8988T (cell line): ENCODE results near the gene TCF15.

Experiments
- DNase-seq: peaks from one replicate; pipeline ENCODE4 v3.0.0; 2011

TCF15 gene

GRCh38 chr20:576156-576555, 34.0 kb downstream of the TCF15 start:
- no peak for DNase-seq

GRCh38 chr20:575230-575629, 34.9 kb downstream of the TCF15 start:
- no peak for DNase-seq

- DNase-seq = no peak
Observed at GRCh38 chr20:574297-574942, 35.7 kb downstream of the TCF15 start.

GRCh38 chr20:573414-574296, 36.5 kb downstream of the TCF15 start:
- no peak for DNase-seq

GRCh38 chr20:572727-573126, 37.4 kb downstream of the TCF15 start:
- DNase-seq = no peak

- no peak for DNase-seq
Observed at GRCh38 chr20:571754-572441, 38.2 kb downstream of the TCF15 start.

- DNase-seq = no peak
Observed at GRCh38 chr20:568673-569415, 41.3 kb downstream of the TCF15 start.

- no peak for DNase-seq
Observed at GRCh38 chr20:568097-568652, 41.9 kb downstream of the TCF15 start.

- no peak for DNase-seq
Observed at GRCh38 chr20:564192-564591, 45.9 kb downstream of the TCF15 start.

GRCh38 chr20:563187-563586, 46.9 kb downstream of the TCF15 start:
- no peak for DNase-seq

GRCh38 chr20:562232-562897, 47.7 kb downstream of the TCF15 start:
- no peak for DNase-seq

- DNase-seq = peak; percentile 48
Observed at GRCh38 chr20:561437-562231, 48.5 kb downstream of the TCF15 start.

- no peak for DNase-seq
Observed at GRCh38 chr20:560680-561079, 49.4 kb downstream of the TCF15 start.

GRCh38 chr20:558117-558516, 52.0 kb downstream of the TCF15 start:
- no peak for DNase-seq

- no peak for DNase-seq
Observed at GRCh38 chr20:556984-557383, 53.1 kb downstream of the TCF15 start.

- no peak for DNase-seq
Observed at GRCh38 chr20:555976-556385, 54.1 kb downstream of the TCF15 start.
